NCI-H1105 (cell line): ENCODE results near the gene CSHL1.

Experiments
- DNase-seq: peaks from one replicate; lab custom pipeline; 2025; lab: John Stamatoyannopoulos, UW

The CSHL1 gene

DNA sequence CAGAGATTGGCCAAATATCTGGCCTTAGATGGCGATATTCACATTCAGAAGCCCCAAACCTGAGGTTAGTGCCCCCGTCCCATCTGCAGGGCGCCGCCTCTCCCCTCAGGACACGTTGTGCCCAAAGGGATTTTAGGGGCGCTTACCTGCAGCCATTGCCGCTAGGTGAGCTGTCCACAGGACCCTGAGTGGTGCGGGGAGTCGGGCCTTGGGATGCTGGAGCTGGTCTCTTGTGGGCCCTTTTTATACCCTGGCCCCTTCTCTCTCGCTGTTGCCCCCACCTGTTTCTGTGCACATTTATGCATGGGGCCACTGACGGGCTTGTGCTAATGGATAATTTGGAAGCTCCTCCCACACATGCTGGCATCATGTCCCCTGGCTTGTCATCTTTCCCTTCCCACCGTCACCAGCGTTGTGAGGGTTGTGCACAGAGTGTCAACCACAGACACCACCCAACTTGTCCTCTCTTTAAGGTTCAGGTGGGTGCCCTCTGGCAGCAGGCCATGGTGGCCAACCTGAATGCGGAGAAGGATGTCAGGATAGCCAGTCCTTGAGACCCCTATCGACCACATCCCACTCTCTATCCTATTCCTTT lies at the start of gene CSHL1:
Gene CSHL1, minus strand, starts transcription at position 218 of the 595 bp plus-strand sequence. Its CDS starts 62 bp downstream, at position 156.
- no peak for DNase-seq

GRCh38 chr17:63960430-63960829 lies 49.4 kb upstream of the CSHL1 start:
- DNase-seq = no peak

DNA sequence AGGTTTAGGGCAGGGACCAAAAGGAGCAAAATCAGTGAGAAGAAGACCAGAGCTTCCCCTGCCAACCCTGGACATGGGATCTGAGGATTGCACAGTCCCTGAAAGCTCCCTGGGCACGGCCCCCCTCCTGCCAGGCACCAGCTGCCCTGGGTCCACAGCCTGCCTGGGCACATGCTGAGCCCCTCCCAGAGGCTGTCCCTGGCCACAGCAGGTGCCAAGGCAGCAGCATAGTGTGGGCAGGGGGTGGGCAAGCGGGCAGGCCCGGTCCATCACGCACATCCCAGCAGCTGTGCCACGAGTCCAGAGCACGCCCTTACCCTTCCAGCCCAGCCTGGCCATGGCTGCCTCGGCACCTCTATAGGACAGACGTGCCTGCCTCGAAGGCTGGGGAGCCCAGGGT lies 48.9 kb upstream of the CSHL1 start:
- DNase-seq = no peak

DNA sequence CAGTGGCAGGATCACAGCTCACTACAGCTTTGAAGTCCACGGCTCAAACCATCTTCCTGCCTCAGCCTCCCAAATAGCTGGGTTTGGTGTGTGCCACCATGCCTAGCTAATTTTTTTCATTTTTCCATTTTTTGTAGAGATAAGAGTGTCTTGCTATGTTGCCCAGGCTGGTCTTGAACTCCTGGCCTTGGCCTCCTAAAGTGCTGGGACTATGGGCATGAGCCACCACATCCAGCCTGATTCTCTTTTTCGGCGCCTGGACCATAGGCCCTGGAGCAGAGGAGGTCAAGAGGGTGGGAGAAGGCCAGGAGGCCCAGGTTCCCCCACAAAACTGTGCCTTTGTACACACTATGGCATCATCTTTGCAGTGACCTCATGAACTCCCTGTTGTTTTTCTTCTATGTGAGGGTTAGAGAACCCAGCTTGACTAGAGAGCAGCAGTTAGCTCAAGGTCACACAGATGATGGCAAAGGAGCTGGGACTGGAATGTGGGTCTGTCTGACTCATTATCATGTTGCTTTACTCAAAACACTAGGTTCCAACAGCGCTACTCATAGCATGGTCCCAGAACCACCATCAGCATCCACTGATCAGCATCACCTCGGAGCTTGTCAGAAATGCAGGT lies 45.4 kb upstream of the CSHL1 start:
- no peak for DNase-seq

DNA sequence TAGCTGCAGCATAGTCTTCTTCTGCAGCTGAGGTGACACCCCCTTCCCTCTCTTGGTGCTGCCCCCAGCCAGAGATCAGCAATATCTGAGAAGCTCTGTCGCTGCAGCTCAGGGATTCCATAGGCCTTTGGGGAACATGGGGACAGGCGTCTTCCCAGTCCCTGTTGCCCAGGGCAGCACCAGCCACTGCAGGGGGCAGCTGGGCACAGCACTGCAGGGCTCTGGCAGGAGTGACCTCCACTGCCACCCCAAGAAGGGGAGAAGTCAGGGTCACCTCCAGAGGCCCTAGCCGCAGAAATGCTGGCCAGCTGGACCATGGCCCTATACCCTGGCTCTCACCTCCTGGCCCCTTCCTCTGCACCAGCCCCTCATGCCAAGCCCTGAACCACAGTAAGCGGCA lies 44.7 kb upstream of the CSHL1 start:
- DNase-seq = no peak

- DNase-seq = no peak
Measured at GRCh38 chr17:63955232-63955631, 44.2 kb upstream of the CSHL1 start.

DNA sequence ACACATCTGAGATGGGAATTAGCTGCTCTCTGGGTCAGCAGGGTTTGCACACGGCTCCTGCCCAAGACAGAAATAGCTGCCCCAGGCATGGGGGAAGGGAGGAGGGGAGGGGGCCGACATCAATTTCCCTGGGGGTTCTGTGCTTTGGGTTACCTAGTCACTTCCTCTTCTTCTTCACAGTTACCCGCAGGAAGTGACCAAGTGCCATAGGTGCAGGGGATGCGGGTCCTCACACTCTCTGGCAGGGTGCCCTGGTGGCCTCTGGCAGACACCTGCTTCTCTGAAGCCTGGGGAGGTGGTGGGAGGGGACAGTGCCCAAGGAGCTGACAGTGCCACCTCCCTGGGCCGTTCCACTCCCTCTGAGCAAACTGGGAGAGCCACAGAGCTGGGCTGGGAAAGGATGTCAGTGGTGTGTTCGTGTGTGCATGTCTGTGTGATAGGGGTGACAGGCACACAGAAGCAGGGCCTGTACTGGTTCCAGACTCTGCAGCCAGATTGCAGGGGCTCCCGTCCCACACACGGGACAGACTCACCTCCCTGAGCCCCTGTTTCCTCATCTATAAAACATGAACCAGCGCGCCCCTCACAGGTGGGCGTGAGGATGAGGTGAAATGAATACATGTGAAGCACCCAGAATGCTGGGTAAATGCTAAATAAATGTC lies 43.5 kb upstream of the CSHL1 start:
- no peak for DNase-seq

- no peak for DNase-seq
Measured at GRCh38 chr17:63950940-63951907, 40.2 kb upstream of the CSHL1 start.

- no peak for DNase-seq
Measured at GRCh38 chr17:63949576-63950250, 38.7 kb upstream of the CSHL1 start.

GRCh38 chr17:63948521-63948920 lies 37.5 kb upstream of the CSHL1 start:
- DNase-seq = no peak

DNA sequence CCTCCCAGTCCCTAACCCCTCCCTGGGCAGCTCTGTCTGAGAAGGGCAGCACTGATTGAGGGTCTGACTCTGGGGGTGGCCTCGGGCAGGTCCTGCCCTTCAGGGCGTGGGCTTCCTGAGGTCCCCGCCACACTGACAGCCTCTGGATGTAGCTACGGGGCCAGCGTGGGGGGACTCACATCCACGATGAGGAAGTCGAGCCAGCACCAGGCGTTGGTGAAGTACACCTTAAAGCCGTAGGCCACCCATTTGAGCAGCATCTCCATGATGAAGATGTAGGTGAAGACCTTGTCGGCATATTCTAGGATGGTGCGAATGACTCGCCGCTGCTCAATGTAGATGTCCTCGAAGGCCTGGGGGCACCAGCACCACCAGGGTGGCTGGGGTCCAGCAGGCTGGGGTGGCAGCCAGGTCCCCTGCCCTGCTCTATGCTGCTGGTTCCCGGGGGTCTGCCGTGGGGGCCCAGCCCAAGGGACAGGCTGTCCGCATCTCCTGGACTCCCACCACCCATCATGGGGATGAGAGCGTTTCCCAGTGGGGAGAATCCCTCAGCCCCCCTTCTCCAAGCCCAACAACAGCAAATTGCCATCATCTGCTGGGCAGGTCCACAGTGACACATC lies 36.8 kb upstream of the CSHL1 start:
- no peak for DNase-seq

DNA sequence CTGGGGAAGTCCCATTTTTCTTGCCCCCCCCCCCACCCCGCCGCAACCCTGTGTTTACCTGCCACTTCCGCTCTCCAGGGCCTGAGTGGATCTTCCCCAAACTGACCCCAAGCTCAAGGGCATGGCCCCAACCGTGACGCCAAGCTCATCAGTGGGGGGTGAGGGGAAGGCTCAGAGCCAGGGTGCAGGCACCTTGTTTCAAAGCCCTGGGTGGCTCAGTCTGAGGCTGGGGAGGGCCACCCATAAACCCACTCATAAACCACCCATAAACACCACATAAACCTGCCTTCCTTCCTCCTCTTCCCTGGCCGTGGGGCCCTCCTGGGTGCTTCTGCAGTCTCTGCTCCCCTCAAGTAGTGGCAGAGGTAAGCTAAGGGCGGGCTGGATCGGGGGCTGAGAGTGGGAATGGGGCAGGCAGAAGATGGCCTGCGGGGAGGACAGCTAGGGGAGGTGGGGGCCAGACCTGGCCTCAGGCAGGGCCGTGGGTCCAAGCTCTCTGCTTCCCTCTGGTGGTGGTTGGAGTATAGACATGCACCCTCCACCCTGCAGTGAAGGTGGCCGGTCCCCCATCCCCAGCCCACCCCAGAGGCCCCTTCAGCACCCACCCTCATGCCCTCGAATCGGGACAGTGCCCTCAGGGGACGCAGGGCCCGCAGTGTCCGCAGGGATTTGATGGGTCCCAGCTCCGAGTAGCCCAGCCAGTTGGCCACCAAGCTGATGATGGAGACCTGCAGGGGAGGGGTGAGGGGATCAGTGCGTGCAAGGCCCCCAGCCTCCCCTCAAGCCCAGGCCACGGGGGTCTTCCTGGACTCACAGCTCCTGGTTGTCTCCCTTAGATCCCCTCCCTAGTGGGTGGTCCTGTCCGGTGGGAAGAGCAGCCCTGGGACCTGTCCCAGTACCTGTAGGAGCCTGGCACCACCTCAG lies 35.6 kb upstream of the CSHL1 start:
- no peak for DNase-seq

GRCh38 chr17:63945784-63946439 lies 34.9 kb upstream of the CSHL1 start:
- no peak for DNase-seq

DNA sequence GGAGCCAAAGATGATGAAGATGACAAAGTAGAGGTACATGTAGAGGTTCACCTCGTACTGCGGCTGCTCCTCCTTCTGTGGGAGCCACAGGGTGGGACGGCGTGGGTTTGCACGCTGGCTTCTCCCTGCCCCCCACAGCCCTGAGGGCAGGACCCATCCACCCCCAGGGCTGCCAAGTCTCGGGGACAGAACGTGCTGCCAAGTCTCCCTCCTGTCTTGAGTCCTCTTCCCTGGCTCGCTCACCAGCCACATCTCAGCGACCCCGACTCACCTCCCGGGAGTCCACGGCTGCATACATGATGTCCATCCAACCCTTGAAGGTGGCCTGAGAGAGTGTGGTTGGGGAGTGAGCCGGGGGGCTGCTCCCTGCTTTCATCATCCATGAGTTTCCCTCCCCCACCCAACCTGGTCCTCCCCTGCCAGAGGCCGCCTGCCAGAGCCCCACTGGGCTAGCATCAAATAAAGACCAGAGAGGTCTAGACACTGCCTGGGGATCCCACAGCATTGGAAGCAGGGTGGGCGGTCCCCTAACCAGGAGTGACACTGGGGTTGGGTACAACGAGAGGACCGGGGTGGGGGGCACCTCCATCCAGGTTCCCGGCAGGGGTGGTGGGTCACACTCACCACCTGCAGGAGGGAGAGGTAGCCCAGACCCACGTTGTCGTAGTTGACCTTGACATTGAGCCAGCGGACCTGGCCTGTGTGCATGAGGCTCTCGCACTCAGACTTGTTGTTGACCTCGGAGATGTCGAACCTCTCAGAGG lies 33.9 kb upstream of the CSHL1 start:
- no peak for DNase-seq

DNA sequence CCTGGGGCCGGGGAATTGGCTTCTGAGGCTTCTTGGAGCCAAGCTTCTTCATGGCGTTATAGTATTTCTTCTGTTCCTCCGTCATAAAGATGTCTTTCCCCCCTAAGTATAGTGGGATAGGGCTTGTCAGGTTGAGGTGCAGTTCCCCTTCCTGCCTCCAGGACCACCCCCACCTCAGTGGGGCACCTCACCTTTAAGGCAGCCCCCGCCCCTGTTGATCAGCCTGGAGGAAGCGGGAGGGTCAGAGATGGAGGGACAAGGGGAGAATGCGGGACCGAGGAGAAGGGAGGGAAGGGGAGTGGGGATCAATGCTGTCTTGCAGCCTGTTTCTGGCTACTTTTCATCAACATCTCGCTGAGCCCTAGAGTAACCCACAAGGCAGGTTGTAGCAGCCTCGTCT lies 32.7 kb upstream of the CSHL1 start:
- no peak for DNase-seq

- no peak for DNase-seq
Measured at GRCh38 chr17:63942309-63942985, 31.4 kb upstream of the CSHL1 start.

DNA sequence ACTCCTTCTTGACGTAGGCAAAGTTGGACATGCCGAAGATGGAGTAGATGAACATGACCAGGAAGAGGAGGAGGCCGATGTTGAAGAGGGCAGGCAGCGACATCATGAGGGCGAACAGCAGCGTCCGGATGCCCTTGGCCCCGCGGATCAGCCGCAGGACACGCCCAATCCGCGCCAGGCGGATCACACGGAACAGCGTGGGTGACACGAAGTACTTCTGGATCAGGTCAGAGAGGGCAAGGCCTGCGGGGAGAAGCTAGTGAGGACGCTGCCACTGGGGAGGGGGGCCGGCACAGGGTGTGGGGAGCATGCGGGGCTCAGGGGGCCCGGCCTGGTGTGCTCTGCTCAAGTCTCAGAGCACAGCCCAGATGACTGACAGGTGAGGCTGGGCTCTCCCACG lies 30.7 kb upstream of the CSHL1 start:
- DNase-seq = no peak

GRCh38 chr17:63941162-63941561 lies 30.1 kb upstream of the CSHL1 start:
- DNase-seq = no peak
